PC-3 (cell line): Measurements from ENCODE around the gene MAGI2.

Experiments
- CTCF ChIP-seq: fragments of 300-600 bp; sonication (generic); conservative IDR thresholded peaks from 2 replicates; pipeline ENCODE4 v1.5.1; 2017; ENCODE audit warnings: antibody characterized with exemption, low read depth, mild to moderate bottlenecking, low read length
- EZH2phosphoT487 ChIP-seq: fragments of 300-600 bp; sonication (generic); IDR thresholded peaks from 2 replicates; pipeline ENCODE4 v1.6.1; 2018; ENCODE audit warnings: mild to moderate bottlenecking, antibody characterized with exemption, low read length, borderline replicate concordance

GRCh38 chr7:79471283-79471682 is 17.8 kb upstream of the MAGI2 start:
- TF ChIP-seq CTCF (no peak), EZH2phosphoT487 (no peak)
